ENCODE measurements around the gene NSUN6.
"Not testable (repeated sequence)": the region's sequence is repeated elsewhere in the genome, so short reads cannot be mapped to it uniquely, and the experiment has no call there.

NSUN6 gene

GRCh38 chr10:18635995-18636394, 15.4 kb downstream of the NSUN6 start:
- Histone ChIP-seq H3K27ac (ENCODE audit: low read depth, low read length) (no peak overlapping the region), H3K9ac (ENCODE audit: low read depth, low read length) (no peak overlapping the region), H3K4me1 (ENCODE audit: control insufficient read depth, insufficient read depth, low read length) (no peaks in the 10 kb centered on the region), H3K4me3 (ENCODE audit: low read depth, low read length) (no peak overlapping the region), H3K36me3 (ENCODE audit: control insufficient read depth, insufficient read depth, low read length) (no peaks in the 10 kb centered on the region), H3K27me3 (ENCODE audit: control insufficient read depth, insufficient read depth, low read length) (no peaks in the 10 kb centered on the region), H3K9me3 (ENCODE audit: control insufficient read depth, insufficient read depth, low read length) (no peaks in the 10 kb centered on the region)

- H3K4me3 ChIP-seq (ENCODE audit: low read depth, low read length); H3K9me3 ChIP-seq (ENCODE audit: control insufficient read depth, insufficient read depth, low read length); H3K36me3 ChIP-seq (ENCODE audit: control insufficient read depth, insufficient read depth, low read length); H3K27ac ChIP-seq (ENCODE audit: low read depth, low read length); H3K27me3 ChIP-seq (ENCODE audit: control insufficient read depth, insufficient read depth, low read length); H3K9ac ChIP-seq (ENCODE audit: low read depth, low read length); H3K4me1 ChIP-seq (ENCODE audit: control insufficient read depth, insufficient read depth, low read length): not testable (repeated sequence)
Observed at GRCh38 chr10:18632500-18632899, 18.9 kb downstream of the NSUN6 start.

GRCh38 chr10:18627452-18628018, 23.9 kb downstream of the NSUN6 start:
- peak overlapping the region; percentile 72 for H3K4me3 ChIP-seq (ENCODE audit: low read depth, low read length)
- not testable (repeated sequence) for H3K9me3 ChIP-seq (ENCODE audit: control insufficient read depth, insufficient read depth, low read length); H3K4me1 ChIP-seq (ENCODE audit: control insufficient read depth, insufficient read depth, low read length); H3K27me3 ChIP-seq (ENCODE audit: control insufficient read depth, insufficient read depth, low read length); H3K36me3 ChIP-seq (ENCODE audit: control insufficient read depth, insufficient read depth, low read length)
- peak overlapping the region; percentile 89 for H3K9ac ChIP-seq (ENCODE audit: low read depth, low read length)
- peak overlapping the region; percentile 84 for H3K27ac ChIP-seq (ENCODE audit: low read depth, low read length)

- Histone ChIP-seq H3K27me3 (ENCODE audit: control insufficient read depth, insufficient read depth, low read length) (no peaks in the 10 kb centered on the region), H3K4me1 (ENCODE audit: control insufficient read depth, insufficient read depth, low read length) (no peaks in the 10 kb centered on the region), H3K36me3 (ENCODE audit: control insufficient read depth, insufficient read depth, low read length) (peaks cover 12% of the 10 kb centered on the region; the same call in 1 of the 2 replicates), H3K27ac (ENCODE audit: low read depth, low read length) (no peak overlapping the region), H3K4me3 (ENCODE audit: low read depth, low read length) (no peak overlapping the region), H3K9ac (ENCODE audit: low read depth, low read length) (no peak overlapping the region), H3K9me3 (ENCODE audit: control insufficient read depth, insufficient read depth, low read length) (no peaks in the 10 kb centered on the region)
Observed at GRCh38 chr10:18625886-18626285, 25.5 kb downstream of the NSUN6 start.

- not testable (repeated sequence) for H3K9ac ChIP-seq (ENCODE audit: low read depth, low read length); H3K4me3 ChIP-seq (ENCODE audit: low read depth, low read length); H3K27ac ChIP-seq (ENCODE audit: low read depth, low read length); H3K4me1 ChIP-seq (ENCODE audit: control insufficient read depth, insufficient read depth, low read length); H3K27me3 ChIP-seq (ENCODE audit: control insufficient read depth, insufficient read depth, low read length); H3K9me3 ChIP-seq (ENCODE audit: control insufficient read depth, insufficient read depth, low read length)
- peaks cover 14% of the 10 kb centered on the region; the same call in 1 of the 2 replicates for H3K36me3 ChIP-seq (ENCODE audit: control insufficient read depth, insufficient read depth, low read length)
Observed at GRCh38 chr10:18623671-18624070, 27.7 kb downstream of the NSUN6 start.

- no peaks in the 10 kb centered on the region for H3K4me1 ChIP-seq (ENCODE audit: control insufficient read depth, insufficient read depth, low read length)
- no peaks in the 10 kb centered on the region for H3K27me3 ChIP-seq (ENCODE audit: control insufficient read depth, insufficient read depth, low read length)
- no peak overlapping the region for H3K4me3 ChIP-seq (ENCODE audit: low read depth, low read length)
- H3K9me3 ChIP-seq (ENCODE audit: control insufficient read depth, insufficient read depth, low read length), result no peaks in the 10 kb centered on the region
- no peak overlapping the region for H3K27ac ChIP-seq (ENCODE audit: low read depth, low read length)
- no peak overlapping the region for H3K9ac ChIP-seq (ENCODE audit: low read depth, low read length)
- peaks cover 13% of the 10 kb centered on the region; the same call in 1 of the 2 replicates for H3K36me3 ChIP-seq (ENCODE audit: control insufficient read depth, insufficient read depth, low read length)
Observed at GRCh38 chr10:18620856-18621255, 30.5 kb downstream of the NSUN6 start.

- Histone ChIP-seq H3K9me3 (ENCODE audit: control insufficient read depth, insufficient read depth, low read length) (no peaks in the 10 kb centered on the region), H3K4me1 (ENCODE audit: control insufficient read depth, insufficient read depth, low read length) (no peaks in the 10 kb centered on the region), H3K36me3 (ENCODE audit: control insufficient read depth, insufficient read depth, low read length) (peaks cover 18% of the 10 kb centered on the region; the same call in 1 of the 2 replicates), H3K27ac (ENCODE audit: low read depth, low read length) (no peak overlapping the region), H3K9ac (ENCODE audit: low read depth, low read length) (no peak overlapping the region), H3K27me3 (ENCODE audit: control insufficient read depth, insufficient read depth, low read length) (no peaks in the 10 kb centered on the region), H3K4me3 (ENCODE audit: low read depth, low read length) (no peak overlapping the region)
Observed at GRCh38 chr10:18619016-18619415, 32.4 kb downstream of the NSUN6 start.

- no peak overlapping the region for H3K9ac ChIP-seq (ENCODE audit: low read depth, low read length)
- H3K4me3 ChIP-seq (ENCODE audit: low read depth, low read length), result no peak overlapping the region
- H3K9me3 ChIP-seq (ENCODE audit: control insufficient read depth, insufficient read depth, low read length), result no peaks in the 10 kb centered on the region
- H3K27me3 ChIP-seq (ENCODE audit: control insufficient read depth, insufficient read depth, low read length), result no peaks in the 10 kb centered on the region
- H3K4me1 ChIP-seq (ENCODE audit: control insufficient read depth, insufficient read depth, low read length), result no peaks in the 10 kb centered on the region
- H3K27ac ChIP-seq (ENCODE audit: low read depth, low read length), result no peak overlapping the region
- H3K36me3 ChIP-seq (ENCODE audit: control insufficient read depth, insufficient read depth, low read length), result peaks cover 37% of the 10 kb centered on the region
Observed at GRCh38 chr10:18616337-18616736, 35.0 kb downstream of the NSUN6 start.

- Histone ChIP-seq H3K36me3 (ENCODE audit: control insufficient read depth, insufficient read depth, low read length) (peaks cover 32% of the 10 kb centered on the region), H3K27ac (ENCODE audit: low read depth, low read length) (no peak overlapping the region), H3K27me3 (ENCODE audit: control insufficient read depth, insufficient read depth, low read length) (no peaks in the 10 kb centered on the region), H3K9ac (ENCODE audit: low read depth, low read length) (no peak overlapping the region), H3K9me3 (ENCODE audit: control insufficient read depth, insufficient read depth, low read length) (no peaks in the 10 kb centered on the region), H3K4me3 (ENCODE audit: low read depth, low read length) (no peak overlapping the region), H3K4me1 (ENCODE audit: control insufficient read depth, insufficient read depth, low read length) (no peaks in the 10 kb centered on the region)
Observed at GRCh38 chr10:18615618-18616017, 35.8 kb downstream of the NSUN6 start.

- Histone ChIP-seq H3K27me3 (ENCODE audit: control insufficient read depth, insufficient read depth, low read length) (no peaks in the 10 kb centered on the region), H3K9ac (ENCODE audit: low read depth, low read length) (no peak overlapping the region), H3K27ac (ENCODE audit: low read depth, low read length) (peak overlapping the region; percentile 31), H3K4me1 (ENCODE audit: control insufficient read depth, insufficient read depth, low read length) (no peaks in the 10 kb centered on the region), H3K4me3 (ENCODE audit: low read depth, low read length) (no peak overlapping the region), H3K36me3 (ENCODE audit: control insufficient read depth, insufficient read depth, low read length) (peaks cover 43% of the 10 kb centered on the region), H3K9me3 (ENCODE audit: control insufficient read depth, insufficient read depth, low read length) (no peaks in the 10 kb centered on the region)
Observed at GRCh38 chr10:18611168-18611567, 40.2 kb downstream of the NSUN6 start.

- H3K27ac ChIP-seq (ENCODE audit: low read depth, low read length), result peak overlapping the region; percentile 33
- H3K9me3 ChIP-seq (ENCODE audit: control insufficient read depth, insufficient read depth, low read length), result no peaks in the 10 kb centered on the region
- no peaks in the 10 kb centered on the region for H3K4me1 ChIP-seq (ENCODE audit: control insufficient read depth, insufficient read depth, low read length)
- no peaks in the 10 kb centered on the region for H3K27me3 ChIP-seq (ENCODE audit: control insufficient read depth, insufficient read depth, low read length)
- no peak overlapping the region for H3K4me3 ChIP-seq (ENCODE audit: low read depth, low read length)
- no peak overlapping the region for H3K9ac ChIP-seq (ENCODE audit: low read depth, low read length)
- H3K36me3 ChIP-seq (ENCODE audit: control insufficient read depth, insufficient read depth, low read length), result peaks cover 43% of the 10 kb centered on the region
Observed at GRCh38 chr10:18610517-18610916, 40.9 kb downstream of the NSUN6 start.

GRCh38 chr10:18608596-18608995, 42.8 kb downstream of the NSUN6 start:
- H3K27ac ChIP-seq (ENCODE audit: low read depth, low read length), result no peak overlapping the region
- H3K9me3 ChIP-seq (ENCODE audit: control insufficient read depth, insufficient read depth, low read length), result no peaks in the 10 kb centered on the region
- peaks cover 34% of the 10 kb centered on the region for H3K36me3 ChIP-seq (ENCODE audit: control insufficient read depth, insufficient read depth, low read length)
- no peaks in the 10 kb centered on the region for H3K4me1 ChIP-seq (ENCODE audit: control insufficient read depth, insufficient read depth, low read length)
- no peak overlapping the region for H3K9ac ChIP-seq (ENCODE audit: low read depth, low read length)
- H3K4me3 ChIP-seq (ENCODE audit: low read depth, low read length), result no peak overlapping the region
- no peaks in the 10 kb centered on the region for H3K27me3 ChIP-seq (ENCODE audit: control insufficient read depth, insufficient read depth, low read length)
